Keratinocyte (primary cell): Measurements from ENCODE around the gene SIPA1L2. TPM values are rescaled to one million over a fixed set of nuclear protein-coding genes. Genes with fewer than 3 reads are reported as not detected.

ENCODE experiments used
- DNase-seq: peaks from one replicate; pipeline ENCODE4 v3.0.0-alpha.2; 2011; ENCODE audit warnings: low read depth, missing footprints, low spot score
- FAIRE-seq: peaks from 2 replicates; lab custom pipeline; 2011; peaks lifted over from hg19 to GRCh38; lab: Jason Lieb, UNC
- H2AFZ ChIP-seq: 2 replicates; pipeline ENCODE4 v1.6.0; 2012; ENCODE audit warnings: low read length, control low read depth, inconsistent platforms; ENCODE audit not compliant: control insufficient read depth
- H3K27ac ChIP-seq: 2 replicates; pipeline ENCODE4 v1.5.1; 2011; ENCODE audit warnings: low read length; ENCODE audit not compliant: control insufficient read depth, insufficient read depth
- H3K27me3 ChIP-seq: 3 replicates; pipeline ENCODE4 v1.6.0; 2011; ENCODE audit warnings: low read length; ENCODE audit not compliant: control insufficient read depth, insufficient read depth; ENCODE audit errors: extremely low read depth
- H3K36me3 ChIP-seq, 2 experiments: 2 replicates in 1 of 2; 3 replicates in 1 of 2; pipeline ENCODE4 v1.5.1; 2011; ENCODE audit warnings: low read length in 2 of 2, mild to moderate bottlenecking in 1 of 2; ENCODE audit not compliant: control insufficient read depth in 2 of 2, insufficient read depth in 2 of 2; ENCODE audit errors: extremely low read depth in 1 of 2
- H3K4me1 ChIP-seq: 3 replicates; pipeline ENCODE4 v1.5.1; 2011; ENCODE audit warnings: low read length; ENCODE audit not compliant: control insufficient read depth, insufficient read depth; ENCODE audit errors: extremely low read depth
- H3K4me2 ChIP-seq: 3 replicates; pipeline ENCODE4 v1.6.0; 2011; ENCODE audit warnings: low read depth, low read length; ENCODE audit not compliant: control insufficient read depth, insufficient read depth; ENCODE audit errors: extremely low read depth
- H3K4me3 ChIP-seq, 3 experiments: fragments of 200-600 bp in 1 of 3; sonication (generic) in 1 of 3; 2 replicates in 2 of 3; 3 replicates in 1 of 3; pipeline ENCODE4 v1.5.1; 2011 to 2016; ENCODE audit warnings: low read length in 3 of 3, mild to moderate bottlenecking in 3 of 3, control low read depth in 2 of 3, inconsistent platforms in 1 of 3, low read depth in 1 of 3, mixed read lengths in 1 of 3, mixed run types in 1 of 3, moderate library complexity in 1 of 3; ENCODE audit not compliant: control insufficient read depth in 2 of 3, insufficient read depth in 2 of 3; ENCODE audit errors: extremely low read depth in 1 of 3
- H3K79me2 ChIP-seq: 2 replicates; pipeline ENCODE4 v1.6.0; 2012; ENCODE audit warnings: low read length; ENCODE audit not compliant: control insufficient read depth, insufficient read depth
- H3K9ac ChIP-seq: 3 replicates; pipeline ENCODE4 v1.6.0; 2011; ENCODE audit warnings: low read length; ENCODE audit not compliant: control insufficient read depth, insufficient read depth; ENCODE audit errors: extremely low read depth
- H3K9me1 ChIP-seq: 3 replicates; pipeline ENCODE4 v1.6.0; 2011; ENCODE audit warnings: low read length; ENCODE audit not compliant: control insufficient read depth, insufficient read depth; ENCODE audit errors: extremely low read depth
- H3K9me3 ChIP-seq: 2 replicates; pipeline ENCODE4 v1.5.1; 2012; ENCODE audit warnings: low read depth, low read length; ENCODE audit not compliant: control insufficient read depth
- H4K20me1 ChIP-seq: 3 replicates; pipeline ENCODE4 v1.6.0; 2011; ENCODE audit warnings: low read length; ENCODE audit not compliant: control insufficient read depth, insufficient read depth; ENCODE audit errors: extremely low read depth
- EZH2 ChIP-seq: IDR thresholded peaks from one replicate; pipeline ENCODE4 v1.6.1; 2012; ENCODE audit warnings: inconsistent platforms, mild to moderate bottlenecking, low read length, moderate library complexity
- dilution Hi-C: fragments of 300-500 bp; cut with MboI; formaldehyde crosslinking; loops from one replicate; pipeline ENCODE4 v1.7.0; 2020; ENCODE audit warnings: low sequenced_read_pairs; ENCODE audit not compliant: extremely low pct_ligation_motif_present
- polyA plus RNA-seq, 5 experiments: library from polyadenylated mRNA; depleted of rRNA in 3 of 5; stranded (reverse) in 3 of 5; stranded (forward) in 1 of 5; unstranded in 1 of 5; fragments of >200 nt; gene quantifications; 1 replicate in 1 of 5; 2 replicates in 3 of 5; 3 replicates in 1 of 5; pipeline versions ENCODE4 v1.2.1 to v1.2.3, GENCODE V29; 2011 to 2012; ENCODE audit warnings: missing spikeins in 2 of 5, low read depth in 1 of 5, low replicate concordance in 1 of 5
- TF ChIP-seq, protein P1 (sequence below), 3 experiments: IDR thresholded peaks in 1 of 3; conservative IDR thresholded peaks in 1 of 3; optimal IDR thresholded peaks in 1 of 3; 2 replicates in 2 of 3; 3 replicates in 1 of 3; pipeline versions ENCODE3 to v1.5.1; 2011; ENCODE audit warnings: low read length in 3 of 3, mild to moderate bottlenecking in 3 of 3, moderate library complexity in 2 of 3, control low read depth in 1 of 3, inconsistent platforms in 1 of 3; ENCODE audit not compliant: insufficient read depth in 2 of 3; ENCODE audit errors: extremely low read depth in 1 of 3

Gene SIPA1L2
- polyA plus RNA-seq, 1 donor (not counting 4 experiments of a cell fraction or from before 2014, with no cell fraction given) = 2.1 TPM

DNA sequence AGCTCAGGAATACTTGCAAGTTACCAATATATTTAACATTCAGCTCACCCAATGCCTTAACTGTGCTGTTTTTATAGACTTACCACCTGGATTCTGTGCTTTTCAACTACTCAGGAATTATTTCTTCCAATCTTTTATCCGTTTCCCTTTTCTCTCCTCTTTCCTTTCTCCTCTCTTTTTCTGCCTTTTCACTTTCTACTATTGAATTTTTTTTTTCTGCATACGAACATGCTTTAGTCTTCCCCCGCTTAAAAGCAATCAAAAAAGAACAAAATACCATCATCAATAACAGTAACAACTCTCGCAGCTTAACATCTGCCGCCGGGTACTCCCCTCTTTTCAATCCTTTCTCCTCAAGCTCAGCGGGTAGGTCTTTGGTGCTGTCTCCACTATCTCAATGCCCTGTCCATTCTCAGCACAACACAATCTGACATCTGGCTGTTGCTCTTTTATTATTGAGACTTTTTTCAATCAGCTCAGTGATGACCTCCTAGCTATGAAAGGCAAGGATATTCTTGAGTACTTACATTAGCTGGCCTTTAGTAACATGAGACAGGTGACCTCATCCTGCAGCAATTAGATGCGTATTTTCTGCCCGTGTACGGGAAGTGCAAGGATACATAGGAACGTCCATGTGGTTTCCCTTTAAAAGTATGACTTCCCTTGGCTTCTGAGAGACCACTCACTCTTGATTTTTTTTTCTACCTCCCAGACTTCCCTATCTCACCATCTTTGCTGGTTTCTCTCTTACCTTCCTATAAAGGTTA, 40.2 kb upstream of the SIPA1L2 start:
- TF ChIP-seq, protein P1, sequence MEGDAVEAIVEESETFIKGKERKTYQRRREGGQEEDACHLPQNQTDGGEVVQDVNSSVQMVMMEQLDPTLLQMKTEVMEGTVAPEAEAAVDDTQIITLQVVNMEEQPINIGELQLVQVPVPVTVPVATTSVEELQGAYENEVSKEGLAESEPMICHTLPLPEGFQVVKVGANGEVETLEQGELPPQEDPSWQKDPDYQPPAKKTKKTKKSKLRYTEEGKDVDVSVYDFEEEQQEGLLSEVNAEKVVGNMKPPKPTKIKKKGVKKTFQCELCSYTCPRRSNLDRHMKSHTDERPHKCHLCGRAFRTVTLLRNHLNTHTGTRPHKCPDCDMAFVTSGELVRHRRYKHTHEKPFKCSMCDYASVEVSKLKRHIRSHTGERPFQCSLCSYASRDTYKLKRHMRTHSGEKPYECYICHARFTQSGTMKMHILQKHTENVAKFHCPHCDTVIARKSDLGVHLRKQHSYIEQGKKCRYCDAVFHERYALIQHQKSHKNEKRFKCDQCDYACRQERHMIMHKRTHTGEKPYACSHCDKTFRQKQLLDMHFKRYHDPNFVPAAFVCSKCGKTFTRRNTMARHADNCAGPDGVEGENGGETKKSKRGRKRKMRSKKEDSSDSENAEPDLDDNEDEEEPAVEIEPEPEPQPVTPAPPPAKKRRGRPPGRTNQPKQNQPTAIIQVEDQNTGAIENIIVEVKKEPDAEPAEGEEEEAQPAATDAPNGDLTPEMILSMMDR (optimal IDR thresholded peaks at IDR 0.05 in 1 of 3, IDR thresholded peaks at IDR 0.05 in 1 of 3, conservative IDR thresholded peaks at IDR 0.05 in 1 of 3; ENCODE audit: extremely low read depth in 1 of 3, insufficient read depth in 2 of 3, low read length in 3 of 3) = no peak
- no peak for TF ChIP-seq EZH2
- no peak for DNase-seq
- Histone ChIP-seq H3K4me2 (no peak overlapping the region), H3K27me3 (no peaks in the 10 kb centered on the region), H3K79me2 (no peaks in the 10 kb centered on the region), H3K9me3 (no peaks in the 10 kb centered on the region), H4K20me1 (no peaks in the 10 kb centered on the region), H2AFZ (no peak overlapping the region), H3K9me1 (no peaks in the 10 kb centered on the region), H3K4me1 (no peaks in the 10 kb centered on the region), H3K4me3 (no peak overlapping the region), H3K36me3 (no peaks in the 10 kb centered on the region), H3K27ac (no peak overlapping the region), H3K9ac (no peak overlapping the region)
- FAIRE-seq = no peak
- dilution Hi-C loops = no loop called here

DNA sequence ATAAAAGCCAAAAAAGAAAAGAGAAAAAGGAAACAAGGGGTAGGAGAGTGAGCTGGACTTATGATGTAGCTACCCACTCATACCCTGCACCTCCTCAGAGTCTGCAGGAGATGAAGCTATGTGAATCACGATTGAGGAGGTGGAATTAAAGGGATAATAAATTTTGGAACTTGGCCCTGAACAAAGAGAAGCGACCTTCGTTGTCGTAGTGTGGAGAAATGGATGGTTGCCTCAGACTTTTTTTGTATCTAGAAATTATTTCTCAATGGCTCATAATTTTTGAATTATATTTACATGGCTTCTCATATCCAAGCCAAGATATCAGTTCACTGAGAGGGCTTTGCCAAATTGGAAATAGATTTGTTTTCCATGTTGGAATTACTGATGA, 37.8 kb upstream of the SIPA1L2 start:
- no peak overlapping the region for H3K4me3 ChIP-seq
- no peak overlapping the region for H3K27ac ChIP-seq
- H3K79me2 ChIP-seq = no peaks in the 10 kb centered on the region
- H3K9me3 ChIP-seq = no peaks in the 10 kb centered on the region
- no peaks in the 10 kb centered on the region for H4K20me1 ChIP-seq
- H3K9me1 ChIP-seq = no peaks in the 10 kb centered on the region
- no peak overlapping the region for H3K9ac ChIP-seq
- H3K4me1 ChIP-seq = no peaks in the 10 kb centered on the region
- DNase-seq (no peak), FAIRE-seq (no peak)
- no peaks in the 10 kb centered on the region for H3K27me3 ChIP-seq
- no peaks in the 10 kb centered on the region for H3K36me3 ChIP-seq
- TF ChIP-seq, protein P1 (optimal IDR thresholded peaks at IDR 0.05 in 1 of 3, IDR thresholded peaks at IDR 0.05 in 1 of 3, conservative IDR thresholded peaks at IDR 0.05 in 1 of 3; ENCODE audit: extremely low read depth in 1 of 3, insufficient read depth in 2 of 3, low read length in 3 of 3) = no peak
- TF ChIP-seq EZH2 = no peak
- dilution Hi-C loops = no loop called here
- H3K4me2 ChIP-seq = no peak overlapping the region
- no peak overlapping the region for H2AFZ ChIP-seq
